ENCODE measurements around the gene MAP3K8. TPM values are rescaled to one million over a fixed set of nuclear protein-coding genes. Genes with fewer than 3 reads are reported as not detected.

The MAP3K8 gene
- total and polyA plus RNA-seq, 11 donors, result 3.6 to 39.0 (median 5.8) TPM

- intact Hi-C loops (cut with DNase I), result no loop called here
- DNase-seq, result no peak
- WGBS, 4 donors, result 31 to 35% (median 35%) methylated on average over 7 of the region's 7 CpGs
These were observed 2.2 kb downstream of the MAP3K8 start for GRCh38 chr10:30436191-30436611.

DNA sequence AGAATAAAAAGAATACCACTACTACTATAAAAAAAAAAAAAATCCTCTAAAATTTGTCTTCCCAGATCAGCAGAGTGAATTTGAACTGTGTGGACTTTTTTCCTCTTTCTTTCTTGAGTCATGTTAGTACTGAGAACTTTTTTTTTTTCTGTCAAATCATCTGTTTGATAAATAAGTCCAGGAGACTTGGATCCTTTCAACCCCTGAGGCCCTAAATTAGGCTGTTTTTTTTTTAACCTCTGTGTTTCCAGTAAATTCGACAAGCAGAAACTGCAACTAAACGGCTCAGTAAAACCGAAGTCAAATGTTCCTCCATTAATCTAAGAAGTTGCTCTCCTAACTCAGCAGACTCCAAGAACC, 2.7 kb downstream of the MAP3K8 start:
- ATAC-seq, result no peak
- Histone ChIP-seq H3K36me3 (peaks cover 0 to 50% (median 20%) of the 10 kb centered on the region in 9 donors), H3K27me3 (no peaks in the 10 kb centered on the region), H3K4me3 (peak overlapping the region in 11 of 12 donors; percentile 73 to 97 (median 91)), H3K4me1 (peaks cover 0 to 75% (median 39%) of the 10 kb centered on the region in 12 donors), H3K27ac (peak overlapping the region in 11 of 12 donors; percentile 12 to 100 (median 98)), H3K9me3 (no peaks in the 10 kb centered on the region)
- TF ChIP-seq, protein P1, sequence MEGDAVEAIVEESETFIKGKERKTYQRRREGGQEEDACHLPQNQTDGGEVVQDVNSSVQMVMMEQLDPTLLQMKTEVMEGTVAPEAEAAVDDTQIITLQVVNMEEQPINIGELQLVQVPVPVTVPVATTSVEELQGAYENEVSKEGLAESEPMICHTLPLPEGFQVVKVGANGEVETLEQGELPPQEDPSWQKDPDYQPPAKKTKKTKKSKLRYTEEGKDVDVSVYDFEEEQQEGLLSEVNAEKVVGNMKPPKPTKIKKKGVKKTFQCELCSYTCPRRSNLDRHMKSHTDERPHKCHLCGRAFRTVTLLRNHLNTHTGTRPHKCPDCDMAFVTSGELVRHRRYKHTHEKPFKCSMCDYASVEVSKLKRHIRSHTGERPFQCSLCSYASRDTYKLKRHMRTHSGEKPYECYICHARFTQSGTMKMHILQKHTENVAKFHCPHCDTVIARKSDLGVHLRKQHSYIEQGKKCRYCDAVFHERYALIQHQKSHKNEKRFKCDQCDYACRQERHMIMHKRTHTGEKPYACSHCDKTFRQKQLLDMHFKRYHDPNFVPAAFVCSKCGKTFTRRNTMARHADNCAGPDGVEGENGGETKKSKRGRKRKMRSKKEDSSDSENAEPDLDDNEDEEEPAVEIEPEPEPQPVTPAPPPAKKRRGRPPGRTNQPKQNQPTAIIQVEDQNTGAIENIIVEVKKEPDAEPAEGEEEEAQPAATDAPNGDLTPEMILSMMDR (IDR thresholded peaks at IDR 0.05), result no peak
- TF ChIP-seq POLR2A (IDR thresholded peaks at IDR 0.05), result no peak
- 27 to 47% (median 37%) methylated on average over 3 of the region's 3 CpGs for WGBS, 4 donors
- intact Hi-C loops (cut with DNase I), result no loop called here
- DNase-seq, result no peak

More at GRCh38 chr10:30436191-30436611, 2.2 kb downstream of the MAP3K8 start:
- Histone ChIP-seq H3K27me3 (no peaks in the 10 kb centered on the region), H3K9me3 (no peaks in the 10 kb centered on the region), H3K4me1 (peaks cover 0 to 75% (median 41%) of the 10 kb centered on the region in 12 donors), H3K36me3 (peaks cover 0 to 45% (median 17%) of the 10 kb centered on the region in 9 donors), H3K27ac (peak overlapping the region in 11 of 12 donors; percentile 37 to 100 (median 98)), H3K4me3 (peak overlapping the region; percentile 73 to 97 (median 91))
- ATAC-seq, result no peak
- TF ChIP-seq POLR2A (IDR thresholded peaks at IDR 0.05), result no peak
- TF ChIP-seq, protein P1 (IDR thresholded peaks at IDR 0.05), result no peak

GRCh38 chr10:30437031-30437841, 3.3 kb downstream of the MAP3K8 start:
- Histone ChIP-seq H3K4me3 (peak overlapping the region in 11 of 12 donors; percentile 73 to 97 (median 91)), H3K27ac (peak overlapping the region; percentile 12 to 100 (median 68)), H3K4me1 (peaks cover 0 to 75% (median 39%) of the 10 kb centered on the region in 12 donors), H3K9me3 (no peaks in the 10 kb centered on the region), H3K27me3 (no peaks in the 10 kb centered on the region), H3K36me3 (peaks cover 0 to 56% (median 26%) of the 10 kb centered on the region in 9 donors)
- TF ChIP-seq, protein P1 (IDR thresholded peaks at IDR 0.05), result no peak
- TF ChIP-seq POLR2A (IDR thresholded peaks at IDR 0.05), result no peak
- 38 to 47% (median 40%) methylated on average over 13 of the region's 13 CpGs for WGBS, 4 donors
- ATAC-seq, result no peak
- DNase-seq, result no peak
- intact Hi-C loops (cut with DNase I), result no loop called here
